ENCODE data around the gene MOV10L1. TPM values are rescaled to one million over a fixed set of nuclear protein-coding genes. Genes with fewer than 3 reads are reported as not detected.

The MOV10L1 gene
- total RNA-seq, 2 donors from 2014 or later: 0.36 to 18.9 TPM

DNA sequence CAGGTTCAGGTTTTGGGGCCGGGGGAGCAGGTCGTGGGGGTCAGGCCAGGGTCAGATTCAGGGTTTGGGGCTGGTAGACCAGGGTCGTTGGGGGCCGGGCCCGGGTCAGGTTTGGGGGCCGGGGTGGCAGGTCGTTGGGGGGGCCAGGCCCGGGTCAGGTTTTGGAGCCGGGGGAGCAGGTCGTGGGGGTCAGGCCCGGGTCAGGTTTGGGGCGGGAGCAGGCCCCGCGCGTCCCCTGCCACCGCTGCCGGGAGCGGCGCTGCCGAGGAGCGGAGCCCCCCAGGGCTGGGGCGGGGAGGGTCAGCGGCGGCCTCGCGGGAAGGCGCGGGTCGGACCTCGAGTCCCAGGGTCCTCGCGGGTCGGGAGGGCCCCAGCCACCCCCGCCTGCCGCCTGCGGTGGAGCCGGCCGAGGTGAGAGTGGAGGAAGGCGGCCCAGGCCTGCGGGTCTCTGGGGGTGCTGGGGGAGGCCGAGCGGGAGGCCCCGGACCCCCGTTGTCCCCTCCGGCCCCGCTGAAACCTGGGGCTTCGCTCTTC, 96.4 kb downstream of the MOV10L1 start:
- peak overlapping the region; percentile 64 to 72 for H3K27ac ChIP-seq
- H3K27me3 ChIP-seq (replicated peaks; ENCODE audit: insufficient read depth): no peaks in the 10 kb centered on the region
- 4% methylated on average over 39 of the region's 47 CpGs for WGBS
- intact Hi-C loops (cut with DNase I): no loop called here
- peaks cover 20% of the 10 kb centered on the region for H3K4me1 ChIP-seq (replicated peaks)
- no peaks in the 10 kb centered on the region for H3K36me3 ChIP-seq
- no peak for TF ChIP-seq POLR2A (IDR thresholded peaks at IDR 0.05)
- no peak for TF ChIP-seq POLR2AphosphoS5 (IDR thresholded peaks at IDR 0.05)
- no peaks in the 10 kb centered on the region for H3K9me3 ChIP-seq
- DNase-seq (ENCODE audit: low spot score): no peak
- H3K4me3 ChIP-seq: peak overlapping the region; percentile 58 to 64

DNA sequence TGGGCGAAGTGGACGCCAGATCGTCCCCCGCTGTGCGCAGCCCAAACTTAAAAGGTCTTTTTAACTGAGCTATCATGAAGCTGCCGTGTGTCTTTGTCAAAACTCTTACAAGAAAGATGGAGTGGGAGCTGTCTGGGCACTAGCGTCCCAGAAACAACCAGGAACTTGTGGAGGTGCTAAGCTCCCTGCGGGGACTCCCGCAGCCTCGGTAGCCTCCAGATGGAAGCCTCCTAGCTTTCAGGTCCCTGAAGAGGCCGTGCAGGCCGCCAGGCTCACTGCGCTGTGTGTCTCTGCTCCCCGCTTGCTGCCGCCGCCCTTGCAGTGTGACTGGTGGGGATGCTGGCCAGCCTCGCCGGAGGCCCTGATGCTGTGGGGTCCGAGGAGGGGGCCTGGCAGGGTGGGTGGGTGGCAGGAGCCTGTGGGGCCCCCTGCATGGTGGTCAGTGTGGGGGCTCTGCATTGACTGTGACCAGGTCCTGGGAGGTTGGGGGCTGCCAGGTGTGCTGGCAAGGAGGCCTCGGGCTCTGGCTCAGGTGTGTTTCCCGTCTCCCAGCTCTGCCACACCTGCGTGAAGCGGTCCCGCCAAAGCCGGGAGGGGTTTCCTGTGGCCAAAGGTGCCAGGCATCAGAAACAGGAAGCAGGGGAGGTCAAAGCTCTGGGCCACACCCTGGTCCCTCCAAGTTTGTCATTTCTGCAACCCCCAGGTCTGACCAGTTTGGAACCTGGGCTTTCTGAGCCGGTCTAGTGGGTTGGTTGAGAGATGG, 97.1 kb downstream of the MOV10L1 start:
- DNase-seq (ENCODE audit: low spot score): no peak
- TF ChIP-seq POLR2A (IDR thresholded peaks at IDR 0.05) (no peak), POLR2AphosphoS5 (IDR thresholded peaks at IDR 0.05) (no peak)
- TF ChIP-seq, protein P1, sequence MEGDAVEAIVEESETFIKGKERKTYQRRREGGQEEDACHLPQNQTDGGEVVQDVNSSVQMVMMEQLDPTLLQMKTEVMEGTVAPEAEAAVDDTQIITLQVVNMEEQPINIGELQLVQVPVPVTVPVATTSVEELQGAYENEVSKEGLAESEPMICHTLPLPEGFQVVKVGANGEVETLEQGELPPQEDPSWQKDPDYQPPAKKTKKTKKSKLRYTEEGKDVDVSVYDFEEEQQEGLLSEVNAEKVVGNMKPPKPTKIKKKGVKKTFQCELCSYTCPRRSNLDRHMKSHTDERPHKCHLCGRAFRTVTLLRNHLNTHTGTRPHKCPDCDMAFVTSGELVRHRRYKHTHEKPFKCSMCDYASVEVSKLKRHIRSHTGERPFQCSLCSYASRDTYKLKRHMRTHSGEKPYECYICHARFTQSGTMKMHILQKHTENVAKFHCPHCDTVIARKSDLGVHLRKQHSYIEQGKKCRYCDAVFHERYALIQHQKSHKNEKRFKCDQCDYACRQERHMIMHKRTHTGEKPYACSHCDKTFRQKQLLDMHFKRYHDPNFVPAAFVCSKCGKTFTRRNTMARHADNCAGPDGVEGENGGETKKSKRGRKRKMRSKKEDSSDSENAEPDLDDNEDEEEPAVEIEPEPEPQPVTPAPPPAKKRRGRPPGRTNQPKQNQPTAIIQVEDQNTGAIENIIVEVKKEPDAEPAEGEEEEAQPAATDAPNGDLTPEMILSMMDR (IDR thresholded peaks at IDR 0.05): no peak
- Histone ChIP-seq H3K4me1 (replicated peaks) (peaks cover 20% of the 10 kb centered on the region), H3K36me3 (no peaks in the 10 kb centered on the region), H3K27me3 (replicated peaks; ENCODE audit: insufficient read depth) (no peaks in the 10 kb centered on the region), H3K4me3 (peak overlapping the region; percentile 58 to 64), H3K27ac (peak overlapping the region; percentile 64 to 72), H3K9me3 (no peaks in the 10 kb centered on the region)
- 35% methylated on average over 26 of the region's 26 CpGs for WGBS
- intact Hi-C loops (cut with DNase I): no loop called here

DNA sequence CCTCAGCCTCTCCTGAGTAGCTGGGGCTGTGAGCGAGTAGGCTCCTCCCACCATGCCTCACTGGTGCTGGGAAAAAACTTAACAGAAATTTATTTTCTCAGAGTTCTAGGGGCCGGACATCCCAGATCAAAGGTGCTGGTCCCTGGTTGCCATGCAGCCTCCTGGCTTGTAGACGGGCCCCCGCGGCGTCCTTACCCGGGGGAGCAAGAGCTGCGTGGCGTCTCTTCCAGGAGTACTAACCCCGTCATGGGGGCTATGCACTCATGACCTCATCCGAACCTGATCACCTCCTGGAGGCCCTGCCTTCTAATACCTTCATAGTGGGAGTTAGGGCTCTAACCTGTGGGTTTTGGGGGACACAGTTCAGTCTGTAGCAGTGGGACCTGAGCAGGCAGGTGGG, 98.5 kb downstream of the MOV10L1 start:
- Histone ChIP-seq H3K4me3 (no peak overlapping the region), H3K27me3 (replicated peaks; ENCODE audit: insufficient read depth) (no peaks in the 10 kb centered on the region), H3K4me1 (replicated peaks) (peaks cover 20% of the 10 kb centered on the region), H3K36me3 (peaks cover 0 to 2% of the 10 kb centered on the region in 2 donors), H3K27ac (no peak overlapping the region), H3K9me3 (no peaks in the 10 kb centered on the region)
- TF ChIP-seq, protein P1 (IDR thresholded peaks at IDR 0.05): no peak
- no peak for TF ChIP-seq POLR2A (IDR thresholded peaks at IDR 0.05)
- TF ChIP-seq POLR2AphosphoS5 (IDR thresholded peaks at IDR 0.05): no peak
- intact Hi-C loops (cut with DNase I): no loop called here
- DNase-seq (ENCODE audit: low spot score): no peak
- WGBS: 97% methylated on average over 11 of the region's 11 CpGs

DNA sequence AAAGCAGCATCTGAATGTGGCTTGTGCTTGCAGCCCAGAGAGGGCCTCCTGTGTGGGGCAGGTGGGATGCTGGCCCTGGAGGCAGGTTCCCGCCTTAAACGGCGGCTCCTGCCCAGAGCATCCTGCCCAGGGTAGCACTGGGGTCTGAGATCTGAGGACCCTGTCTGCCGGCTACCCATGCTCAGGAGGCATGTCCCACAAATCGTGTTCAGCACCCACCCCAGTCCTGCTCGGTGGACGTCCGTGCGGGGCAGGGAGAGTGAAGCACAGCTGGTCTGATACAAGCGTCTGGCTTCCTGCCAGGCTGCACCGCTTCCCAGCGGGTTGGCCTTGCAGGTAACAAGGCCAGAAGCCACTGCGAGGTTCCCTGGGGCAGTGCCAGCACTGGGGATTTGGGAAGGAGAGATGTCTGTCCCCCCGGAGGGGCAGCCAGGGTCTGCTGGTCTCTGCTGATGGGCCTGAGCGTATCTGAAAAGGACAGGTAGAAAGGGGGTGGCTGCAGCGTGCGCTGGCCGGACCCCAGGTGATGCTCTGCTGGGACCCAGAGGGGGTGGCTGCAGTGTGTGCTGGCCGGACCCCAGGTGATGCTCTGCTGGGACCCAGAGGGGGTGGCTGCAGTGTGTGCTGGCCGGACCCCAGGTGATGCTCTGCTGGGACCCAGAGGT, 99.5 kb downstream of the MOV10L1 start:
- Histone ChIP-seq H3K4me1 (replicated peaks) (peaks cover 13% of the 10 kb centered on the region), H3K4me3 (no peak overlapping the region), H3K9me3 (no peaks in the 10 kb centered on the region), H3K36me3 (peaks cover 2 to 11% of the 10 kb centered on the region in 2 donors), H3K27ac (peak overlapping the region; percentile 75 to 83), H3K27me3 (replicated peaks; ENCODE audit: insufficient read depth) (no peaks in the 10 kb centered on the region)
- DNase-seq (ENCODE audit: low spot score): no peak
- WGBS: 57% methylated on average over 20 of the region's 20 CpGs
- intact Hi-C loops (cut with DNase I): no loop called here
- TF ChIP-seq POLR2AphosphoS5 (IDR thresholded peaks at IDR 0.05) (no peak), POLR2A (IDR thresholded peaks at IDR 0.05) (no peak)
- TF ChIP-seq, protein P1 (IDR thresholded peaks at IDR 0.05): no peak

DNA sequence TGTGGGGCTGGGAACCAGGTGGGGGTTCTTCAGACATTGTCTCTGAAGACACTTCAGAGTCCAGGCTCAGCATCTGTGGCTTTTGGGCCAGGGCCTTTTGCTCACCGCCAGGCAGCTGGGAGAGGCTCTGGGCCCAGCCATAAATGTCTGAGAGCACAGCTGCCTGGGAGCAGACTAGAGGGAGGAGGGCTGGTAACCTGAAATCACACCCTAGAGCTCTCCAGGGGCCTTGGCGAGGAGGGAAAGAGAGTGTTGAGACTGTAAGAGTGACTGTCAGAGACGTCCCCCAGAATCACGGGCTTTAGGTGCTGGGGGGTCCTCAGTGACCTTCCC, 100.0 kb downstream of the MOV10L1 start:
- H3K36me3 ChIP-seq: peaks cover 5 to 11% of the 10 kb centered on the region in 2 donors
- TF ChIP-seq POLR2A (IDR thresholded peaks at IDR 0.05): no peak
- no peak for TF ChIP-seq POLR2AphosphoS5 (IDR thresholded peaks at IDR 0.05)
- TF ChIP-seq, protein P1 (IDR thresholded peaks at IDR 0.05): no peak
- DNase-seq (ENCODE audit: low spot score): no peak
- intact Hi-C loops (cut with DNase I): no loop called here
- peaks cover 12% of the 10 kb centered on the region for H3K4me1 ChIP-seq (replicated peaks)
- H3K9me3 ChIP-seq: no peaks in the 10 kb centered on the region
- no peaks in the 10 kb centered on the region for H3K27me3 ChIP-seq (replicated peaks; ENCODE audit: insufficient read depth)
- WGBS: 11% methylated on average over 4 of the region's 4 CpGs
- H3K4me3 ChIP-seq: peak overlapping the region; percentile 31 to 40
- peak overlapping the region; percentile 75 to 83 for H3K27ac ChIP-seq
